GM13976 (cell line): ENCODE results near the gene NUDT13.
"Not testable (repeated sequence)": the region's sequence is repeated elsewhere in the genome, so short reads cannot be mapped to it uniquely, and the experiment has no call there.

Experiments
- DNase-seq: peaks from one replicate; pipeline ENCODE4 v3.0.0; 2012; ENCODE audit warnings: low spot score
- CTCF ChIP-seq: IDR thresholded peaks from 2 replicates; pipeline ENCODE4 v1.5.1; 2012; ENCODE audit warnings: borderline replicate concordance, mild to moderate bottlenecking; ENCODE audit not compliant: insufficient read depth; ENCODE audit errors: extremely low read depth, missing control alignments, control extremely low read depth
- in situ Hi-C: fragments of 300-500 bp; cut with MboI; formaldehyde crosslinking; loops from one replicate; pipeline ENCODE4 v1.12.0; 2022; ENCODE audit warnings: low sequenced_read_pairs, mixed read lengths, inconsistent platforms; ENCODE audit not compliant: unreplicated experiment

NUDT13 gene

GRCh38 chr10:73136627-73137026, 26.4 kb downstream of the NUDT13 start:
- DNase-seq = no peak
- TF ChIP-seq CTCF = no peak
- in situ Hi-C loops = no loop called here

- TF ChIP-seq CTCF = no peak
- in situ Hi-C loops = no loop called here
- no peak for DNase-seq
These were observed 29.0 kb downstream of the NUDT13 start for GRCh38 chr10:73139251-73139650.

GRCh38 chr10:73141603-73142002, 31.3 kb downstream of the NUDT13 start:
- TF ChIP-seq CTCF = no peak
- DNase-seq = no peak
- in situ Hi-C loops = no loop called here

GRCh38 chr10:73150633-73151413, 40.6 kb downstream of the NUDT13 start:
- in situ Hi-C loops = loop anchor here (25.0 kb wide), 1 partner anchor 789 kb away; the partner anchor contains the start of gene DNAJB12
- not testable (repeated sequence) for DNase-seq

GRCh38 chr10:73152009-73152408, 41.8 kb downstream of the NUDT13 start:
- no peak for TF ChIP-seq CTCF
- in situ Hi-C loops = loop anchor here (25.0 kb wide), 1 partner anchor 790 kb away; the partner anchor contains the start of gene DNAJB12
- no peak for DNase-seq

GRCh38 chr10:73156054-73156453, 45.8 kb downstream of the NUDT13 start:
- no peak for DNase-seq
- no peak for TF ChIP-seq CTCF

GRCh38 chr10:73159038-73159648, 48.9 kb downstream of the NUDT13 start:
- peak; percentile 51 for DNase-seq
- in situ Hi-C loops = loop anchor here (25.0 kb wide), 1 partner anchor 797 kb away; the partner anchor contains the start of gene DNAJB12
- TF ChIP-seq CTCF = peak; percentile 50

More at GRCh38 chr10:73156054-73156453, 45.8 kb downstream of the NUDT13 start:
- in situ Hi-C loops = loop anchor here (25.0 kb wide), 1 partner anchor 794 kb away; the partner anchor contains the start of gene DNAJB12
